Activated CD4-positive, alpha-beta T cell treated with anti-CD3 and anti-CD28 coated beads, Interleukin-2, amount 50 U/mL, for 1 hour (primary cell): ENCODE results near the gene GPHN.
A peak's percentile ranks its signal among the peaks of the same experiment; 100 is the strongest.

Source experiments
- DNase-seq: peaks from one replicate; pipeline ENCODE4 v3.0.0-alpha.2; 2020

The GPHN gene

GRCh38 chr14:66507722-66508546 is at the start of gene GPHN:
TSS of gene GPHN (plus strand) at chr14:66508147.
- peak; percentile 84 for DNase-seq

GRCh38 chr14:66459603-66460002 is 48.3 kb upstream of the GPHN start:
- no peak for DNase-seq

GRCh38 chr14:66464261-66464660 is 43.7 kb upstream of the GPHN start:
- no peak for DNase-seq

GRCh38 chr14:66468778-66469367 is 39.1 kb upstream of the GPHN start:
- DNase-seq, result no peak

GRCh38 chr14:66471584-66471983 is 36.4 kb upstream of the GPHN start:
- no peak for DNase-seq

GRCh38 chr14:66472251-66472650 is 35.7 kb upstream of the GPHN start:
- no peak for DNase-seq

GRCh38 chr14:66473223-66473622 is 34.7 kb upstream of the GPHN start:
- no peak for DNase-seq

- no peak for DNase-seq
Observed at GRCh38 chr14:66476964-66477363, 31.0 kb upstream of the GPHN start.

GRCh38 chr14:66477567-66477966 is 30.4 kb upstream of the GPHN start:
- DNase-seq, result no peak

- DNase-seq, result no peak
Observed at GRCh38 chr14:66482873-66483272, 25.1 kb upstream of the GPHN start.

- no peak for DNase-seq
Observed at GRCh38 chr14:66483322-66483721, 24.6 kb upstream of the GPHN start.

- no peak for DNase-seq
Observed at GRCh38 chr14:66485029-66485428, 22.9 kb upstream of the GPHN start.

GRCh38 chr14:66485910-66486421 is 22.0 kb upstream of the GPHN start, which contains the start of gene CCDC196:
TSS of gene CCDC196 (plus strand) at chr14:66486371. CDS start at chr14:66486503, 132 bp downstream.
- no peak for DNase-seq

GRCh38 chr14:66487164-66487563 is 20.8 kb upstream of the GPHN start:
- DNase-seq, result no peak

- DNase-seq, result no peak
Observed at GRCh38 chr14:66490143-66491111, 17.5 kb upstream of the GPHN start.

GRCh38 chr14:66493750-66494149 is 14.2 kb upstream of the GPHN start:
- no peak for DNase-seq

GRCh38 chr14:66495218-66496098 is 12.5 kb upstream of the GPHN start:
- peak; percentile 16 for DNase-seq

- DNase-seq, result no peak
Observed at GRCh38 chr14:66496188-66496807, 11.6 kb upstream of the GPHN start.

- DNase-seq, result no peak
Observed at GRCh38 chr14:66496911-66497310, 11.0 kb upstream of the GPHN start.

GRCh38 chr14:66498311-66498710 is 9.6 kb upstream of the GPHN start:
- DNase-seq, result no peak

- no peak for DNase-seq
Observed at GRCh38 chr14:66501592-66501991, 6.4 kb upstream of the GPHN start.
